ENCODE measurements around the gene CMTM8. TPM values are rescaled to one million over a fixed set of nuclear protein-coding genes. Genes with fewer than 3 reads are reported as not detected.

The CMTM8 gene
- total RNA-seq, 1 experiment from 2014 or later: 28.5 TPM

GRCh38 chr3:32243519-32243918, 5.0 kb downstream of the CMTM8 start:
- BruUV-seq (replicated peaks): no TSS peak
- no peak overlapping the region for H3K4me3 ChIP-seq (ENCODE audit: low read depth, low read length)
- Mint-ChIP-seq H3K4me1 (ENCODE audit: low read depth, unreplicated experiment) (peaks cover 45% of the 10 kb centered on the region), H3K27ac (ENCODE audit: unreplicated experiment) (no peak overlapping the region), H3K36me3 (ENCODE audit: insufficient read depth, unreplicated experiment) (peaks cover 11% of the 10 kb centered on the region), H3K27me3 (ENCODE audit: insufficient read depth, unreplicated experiment) (no peaks in the 10 kb centered on the region), H3K4me3 (ENCODE audit: unreplicated experiment) (no peak overlapping the region), H3K9me3 (ENCODE audit: unreplicated experiment) (no peaks in the 10 kb centered on the region)
- TF ChIP-seq CTCF (IDR thresholded peaks at IDR 0.05; ENCODE audit: insufficient read depth in 1 of 2, low read depth in 1 of 2, low read length in 1 of 2, severe bottlenecking in 1 of 2, unreplicated experiment in 1 of 2): no peak
- H3K36me3 ChIP-seq (ENCODE audit: control insufficient read depth, insufficient read depth, low read length): no peaks in the 10 kb centered on the region
- no peaks in the 10 kb centered on the region for H3K9me3 ChIP-seq
- peaks cover 10% of the 10 kb centered on the region; the same call in 1 of the 2 replicates for H3K4me1 ChIP-seq
- CTCF ChIA-PET: no interaction called here
- no peaks in the 10 kb centered on the region for H3K27me3 ChIP-seq (replicated peaks; ENCODE audit: control insufficient read depth, insufficient read depth, low read length)
- POLR2A ChIA-PET: interaction anchor here (0.6 kb wide), 1 partner anchor 61 kb away, joined by 4 read pairs; no protein-coding TSS in a partner anchor
- intact Hi-C loops (cut with micrococcal nuclease; ENCODE audit: unreplicated experiment): no loop called here
- DNase-seq: no peak

- no peak overlapping the region for H3K4me3 ChIP-seq (ENCODE audit: low read depth, low read length)
- intact Hi-C loops (cut with micrococcal nuclease; ENCODE audit: unreplicated experiment): no loop called here
Measured at GRCh38 chr3:32245200-32245599, 6.7 kb downstream of the CMTM8 start.

GRCh38 chr3:32246079-32246675, 7.7 kb downstream of the CMTM8 start:
- BruUV-seq (replicated peaks): no TSS peak
- Mint-ChIP-seq H3K36me3 (ENCODE audit: insufficient read depth, unreplicated experiment) (no peaks in the 10 kb centered on the region), H3K4me3 (ENCODE audit: unreplicated experiment) (no peak overlapping the region), H3K27ac (ENCODE audit: unreplicated experiment) (peak overlapping the region; percentile 69), H3K27me3 (ENCODE audit: insufficient read depth, unreplicated experiment) (no peaks in the 10 kb centered on the region), H3K4me1 (ENCODE audit: low read depth, unreplicated experiment) (peaks cover 37% of the 10 kb centered on the region), H3K9me3 (ENCODE audit: unreplicated experiment) (no peaks in the 10 kb centered on the region)
- no peak for DNase-seq
- Histone ChIP-seq H3K4me3 (ENCODE audit: low read depth, low read length) (no peak overlapping the region), H3K27me3 (replicated peaks; ENCODE audit: control insufficient read depth, insufficient read depth, low read length) (no peaks in the 10 kb centered on the region), H3K36me3 (ENCODE audit: control insufficient read depth, insufficient read depth, low read length) (no peaks in the 10 kb centered on the region), H3K9me3 (no peaks in the 10 kb centered on the region), H3K4me1 (no peaks in the 10 kb centered on the region)
- no peak for TF ChIP-seq CTCF (IDR thresholded peaks at IDR 0.05; ENCODE audit: insufficient read depth in 1 of 2, low read depth in 1 of 2, low read length in 1 of 2, severe bottlenecking in 1 of 2, unreplicated experiment in 1 of 2)
- ChIA-PET CTCF (no interaction called here), POLR2A (no interaction called here)
- intact Hi-C loops (cut with micrococcal nuclease; ENCODE audit: unreplicated experiment): no loop called here

More at GRCh38 chr3:32245200-32245599, 6.7 kb downstream of the CMTM8 start:
- no peaks in the 10 kb centered on the region for H3K9me3 Mint-ChIP-seq (ENCODE audit: unreplicated experiment)
- H3K36me3 Mint-ChIP-seq (ENCODE audit: insufficient read depth, unreplicated experiment): no peaks in the 10 kb centered on the region
- peaks cover 5% of the 10 kb centered on the region; the same call in 1 of the 2 replicates for H3K4me1 ChIP-seq
- H3K9me3 ChIP-seq: no peaks in the 10 kb centered on the region
- H3K4me3 Mint-ChIP-seq (ENCODE audit: unreplicated experiment): no peak overlapping the region
- ChIA-PET POLR2A (no interaction called here), CTCF (no interaction called here)
- TF ChIP-seq CTCF (IDR thresholded peaks at IDR 0.05; ENCODE audit: insufficient read depth in 1 of 2, low read depth in 1 of 2, low read length in 1 of 2, severe bottlenecking in 1 of 2, unreplicated experiment in 1 of 2): no peak
- BruUV-seq (replicated peaks): no TSS peak
- H3K27me3 Mint-ChIP-seq (ENCODE audit: insufficient read depth, unreplicated experiment): no peaks in the 10 kb centered on the region
- no peak overlapping the region for H3K27ac Mint-ChIP-seq (ENCODE audit: unreplicated experiment)
- H3K36me3 ChIP-seq (ENCODE audit: control insufficient read depth, insufficient read depth, low read length): no peaks in the 10 kb centered on the region
- DNase-seq: no peak
- H3K27me3 ChIP-seq (replicated peaks; ENCODE audit: control insufficient read depth, insufficient read depth, low read length): no peaks in the 10 kb centered on the region
- H3K4me1 Mint-ChIP-seq (ENCODE audit: low read depth, unreplicated experiment): peaks cover 38% of the 10 kb centered on the region
